Activated CD4-positive, alpha-beta T cell treated with anti-CD3 and anti-CD28 coated beads, Interleukin-2, amount 10 ng/mL, durations not matched to agents 24 days and 14 days (primary cell): ENCODE measurements around the gene SS18L1. TPM values are rescaled to one million over a fixed set of nuclear protein-coding genes. Genes with fewer than 3 reads are reported as not detected.

Source experiments
- DNase-seq: peaks from one replicate; pipeline ENCODE4 v3.0.0; 2022
- H3K27ac Mint-ChIP-seq: one replicate; pipeline ENCODE4 v1.8.0; 2022; ENCODE audit warnings: mild to moderate bottlenecking, mixed read lengths
- H3K27me3 Mint-ChIP-seq: one replicate; pipeline ENCODE4 v1.8.0; 2022; ENCODE audit warnings: mixed read lengths
- H3K36me3 Mint-ChIP-seq: one replicate; pipeline ENCODE4 v1.8.0; 2022; ENCODE audit warnings: low read depth, mild to moderate bottlenecking, mixed read lengths
- H3K4me1 Mint-ChIP-seq: one replicate; pipeline ENCODE4 v1.8.0; 2021; ENCODE audit warnings: mixed read lengths
- H3K4me3 Mint-ChIP-seq: one replicate; pipeline ENCODE4 v1.8.0; 2022; ENCODE audit warnings: mild to moderate bottlenecking, moderate library complexity, mixed read lengths
- H3K9me3 Mint-ChIP-seq: one replicate; pipeline ENCODE4 v1.8.0; 2021; ENCODE audit warnings: mixed read lengths
- intact Hi-C: fragments of 100-400 bp; cut with micrococcal nuclease; formaldehyde crosslinking; loops from one replicate; pipeline ENCODE4 v1.15.1; 2023
- total RNA-seq: library from RNA; stranded (reverse); gene quantifications from 2 replicates; pipeline ENCODE4 v1.2.3, GENCODE V29; 2022

SS18L1 gene
- total RNA-seq, 1 donor from 2014 or later, result 29.0 TPM

DNA sequence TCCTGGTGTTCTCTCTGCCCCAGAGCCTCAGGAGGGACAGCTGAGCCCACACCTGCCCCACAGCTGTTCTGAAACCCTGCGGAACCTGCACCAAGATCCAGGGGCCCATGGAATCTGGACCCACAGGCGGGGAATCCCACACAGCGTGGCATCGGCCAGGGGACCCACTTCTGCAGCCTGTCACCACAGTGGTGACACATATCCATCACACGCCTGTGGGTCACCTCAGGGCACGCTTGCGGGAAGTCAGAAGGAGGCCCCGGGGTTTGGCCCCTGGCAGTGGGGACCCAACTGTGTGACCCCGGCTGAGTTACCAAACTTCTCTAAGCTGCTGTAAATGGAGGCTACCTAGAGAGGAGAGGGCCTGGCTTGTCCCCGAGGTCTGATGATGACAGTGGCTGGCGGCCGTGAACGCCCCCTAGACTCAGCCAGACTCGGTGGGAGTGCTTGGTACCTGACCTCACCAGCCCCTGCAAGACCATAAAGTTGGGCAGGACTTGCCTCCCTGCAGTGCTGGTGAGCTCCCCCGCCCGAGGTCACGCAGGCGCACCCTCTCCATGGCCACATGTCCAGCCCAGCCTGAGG, 78.8 kb downstream of the SS18L1 start:
- Mint-ChIP-seq H3K4me1 (no peaks in the 10 kb centered on the region), H3K9me3 (no peaks in the 10 kb centered on the region), H3K4me3 (no peak overlapping the region), H3K36me3 (no peaks in the 10 kb centered on the region), H3K27me3 (peaks cover 23% of the 10 kb centered on the region), H3K27ac (no peak overlapping the region)
- DNase-seq, result no peak
- intact Hi-C loops, result no loop called here

GRCh38 chr20:62222972-62223371, 79.4 kb downstream of the SS18L1 start:
- H3K4me1 Mint-ChIP-seq, result no peaks in the 10 kb centered on the region
- no peak overlapping the region for H3K4me3 Mint-ChIP-seq
- H3K27ac Mint-ChIP-seq, result no peak overlapping the region
- no peaks in the 10 kb centered on the region for H3K36me3 Mint-ChIP-seq
- H3K9me3 Mint-ChIP-seq, result no peaks in the 10 kb centered on the region
- intact Hi-C loops, result no loop called here
- DNase-seq, result no peak
- peaks cover 21% of the 10 kb centered on the region for H3K27me3 Mint-ChIP-seq

DNA sequence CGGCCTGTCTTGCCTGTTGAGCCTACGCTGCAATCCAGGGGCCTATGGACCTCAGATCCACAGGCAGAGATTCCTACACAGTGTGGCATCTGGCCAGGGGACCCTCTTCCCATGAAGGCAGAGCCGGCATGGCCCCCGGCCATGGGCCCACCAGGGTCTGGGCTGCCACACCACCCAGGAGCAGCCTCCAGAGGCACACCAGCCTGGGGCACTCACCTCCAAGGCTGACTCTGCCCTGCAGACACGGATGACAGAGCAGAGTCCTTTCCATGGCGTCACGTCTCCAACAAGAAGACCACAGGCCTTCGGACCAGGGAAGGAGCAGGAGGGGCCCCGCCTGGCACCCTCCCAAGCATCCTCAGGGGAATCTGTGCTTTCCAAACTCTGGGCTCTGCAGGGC, 80.0 kb downstream of the SS18L1 start:
- intact Hi-C loops, result no loop called here
- H3K27ac Mint-ChIP-seq, result no peak overlapping the region
- H3K9me3 Mint-ChIP-seq, result no peaks in the 10 kb centered on the region
- H3K36me3 Mint-ChIP-seq, result no peaks in the 10 kb centered on the region
- H3K4me1 Mint-ChIP-seq, result no peaks in the 10 kb centered on the region
- DNase-seq, result no peak
- no peak overlapping the region for H3K4me3 Mint-ChIP-seq
- H3K27me3 Mint-ChIP-seq, result peaks cover 18% of the 10 kb centered on the region

DNA sequence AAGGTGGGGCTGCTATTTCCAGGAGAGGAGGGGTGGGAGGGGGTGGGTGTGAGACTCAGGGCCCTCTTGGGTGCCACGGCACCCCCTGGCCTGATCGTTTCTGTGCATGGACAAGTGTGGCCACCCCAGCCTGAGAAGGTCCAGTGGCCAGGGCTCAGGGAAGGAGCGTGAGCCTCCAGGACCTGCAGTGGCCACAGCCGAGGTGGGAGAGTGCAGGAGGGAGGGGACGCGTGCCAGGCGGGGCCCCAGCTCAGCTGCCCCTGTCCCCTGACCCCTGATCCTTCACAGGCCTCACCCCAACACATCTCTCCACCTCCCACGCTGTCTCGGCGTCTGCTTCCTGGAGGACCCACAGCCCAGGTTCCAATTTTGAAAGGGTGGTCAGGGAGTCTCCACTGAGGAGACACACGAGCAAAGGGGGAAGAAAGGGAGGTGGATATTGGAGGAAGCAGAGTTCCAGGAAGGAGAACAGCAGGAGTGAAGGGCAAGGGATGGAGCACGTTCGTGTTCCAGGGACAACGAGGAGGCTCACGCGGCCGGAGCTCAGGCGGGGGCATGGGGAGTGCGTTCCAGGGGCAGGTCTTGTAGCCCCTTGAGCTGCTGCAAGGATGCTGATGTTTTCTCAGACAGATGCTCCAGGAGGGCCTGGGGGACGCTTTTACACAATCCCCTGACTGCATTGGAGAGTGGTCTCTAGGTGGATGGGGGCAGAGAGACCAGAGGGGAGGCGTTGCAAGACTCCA, 80.7 kb downstream of the SS18L1 start:
- Mint-ChIP-seq H3K36me3 (no peaks in the 10 kb centered on the region), H3K4me1 (no peaks in the 10 kb centered on the region), H3K27me3 (peaks cover 12% of the 10 kb centered on the region), H3K4me3 (no peak overlapping the region), H3K9me3 (no peaks in the 10 kb centered on the region), H3K27ac (no peak overlapping the region)
- no peak for DNase-seq
- intact Hi-C loops, result no loop called here

GRCh38 chr20:62225026-62225425, 81.5 kb downstream of the SS18L1 start:
- no peak for DNase-seq
- no peaks in the 10 kb centered on the region for H3K36me3 Mint-ChIP-seq
- H3K4me3 Mint-ChIP-seq, result no peak overlapping the region
- H3K9me3 Mint-ChIP-seq, result no peaks in the 10 kb centered on the region
- intact Hi-C loops, result no loop called here
- H3K27ac Mint-ChIP-seq, result no peak overlapping the region
- peaks cover 11% of the 10 kb centered on the region for H3K27me3 Mint-ChIP-seq
- H3K4me1 Mint-ChIP-seq, result no peaks in the 10 kb centered on the region

GRCh38 chr20:62225820-62226635, 82.5 kb downstream of the SS18L1 start:
- DNase-seq, result no peak
- intact Hi-C loops, result no loop called here
- H3K4me1 Mint-ChIP-seq, result no peaks in the 10 kb centered on the region
- peaks cover 7% of the 10 kb centered on the region for H3K27me3 Mint-ChIP-seq
- no peaks in the 10 kb centered on the region for H3K36me3 Mint-ChIP-seq
- H3K27ac Mint-ChIP-seq, result no peak overlapping the region
- H3K9me3 Mint-ChIP-seq, result no peaks in the 10 kb centered on the region
- H3K4me3 Mint-ChIP-seq, result no peak overlapping the region

GRCh38 chr20:62226707-62227590, 83.4 kb downstream of the SS18L1 start:
- intact Hi-C loops, result no loop called here
- no peaks in the 10 kb centered on the region for H3K36me3 Mint-ChIP-seq
- no peaks in the 10 kb centered on the region for H3K4me1 Mint-ChIP-seq
- no peak overlapping the region for H3K4me3 Mint-ChIP-seq
- no peaks in the 10 kb centered on the region for H3K9me3 Mint-ChIP-seq
- H3K27ac Mint-ChIP-seq, result no peak overlapping the region
- H3K27me3 Mint-ChIP-seq, result peaks cover 3% of the 10 kb centered on the region
- no peak for DNase-seq

- no peak overlapping the region for H3K4me3 Mint-ChIP-seq
- no peak overlapping the region for H3K27ac Mint-ChIP-seq
- intact Hi-C loops, result no loop called here
- H3K36me3 Mint-ChIP-seq, result no peaks in the 10 kb centered on the region
- no peaks in the 10 kb centered on the region for H3K9me3 Mint-ChIP-seq
- no peak for DNase-seq
- no peaks in the 10 kb centered on the region for H3K4me1 Mint-ChIP-seq
- H3K27me3 Mint-ChIP-seq, result peaks cover 3% of the 10 kb centered on the region
Measured at GRCh38 chr20:62227591-62227976, 84.0 kb downstream of the SS18L1 start.

GRCh38 chr20:62227977-62228958, 84.7 kb downstream of the SS18L1 start:
- H3K27ac Mint-ChIP-seq, result no peak overlapping the region

GRCh38 chr20:62228982-62229545, 85.5 kb downstream of the SS18L1 start:
- Mint-ChIP-seq H3K27ac (no peak overlapping the region), H3K36me3 (no peaks in the 10 kb centered on the region), H3K27me3 (peaks cover 3% of the 10 kb centered on the region), H3K4me1 (no peaks in the 10 kb centered on the region), H3K4me3 (no peak overlapping the region), H3K9me3 (no peaks in the 10 kb centered on the region)
- DNase-seq, result no peak
- intact Hi-C loops, result no loop called here

More at GRCh38 chr20:62227977-62228958, 84.7 kb downstream of the SS18L1 start:
- Mint-ChIP-seq H3K36me3 (no peaks in the 10 kb centered on the region), H3K9me3 (no peaks in the 10 kb centered on the region), H3K4me3 (no peak overlapping the region), H3K4me1 (no peaks in the 10 kb centered on the region), H3K27me3 (peaks cover 3% of the 10 kb centered on the region)
- DNase-seq, result no peak
- intact Hi-C loops, result no loop called here

DNA sequence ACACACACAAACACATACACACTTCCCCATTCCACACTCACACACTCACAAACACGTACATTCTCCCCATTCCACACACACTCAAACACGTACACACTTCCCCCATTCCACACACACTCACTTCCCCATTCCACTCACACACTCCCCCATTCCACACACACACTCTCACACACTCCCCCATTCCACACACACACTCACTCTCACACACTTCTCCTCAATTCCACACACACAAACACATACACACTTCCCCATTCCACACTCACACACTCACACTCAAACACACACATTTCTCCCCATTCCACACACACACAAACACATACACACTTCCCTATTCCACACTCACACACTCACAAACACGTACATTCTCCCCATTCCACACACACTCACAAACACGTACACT, 86.1 kb downstream of the SS18L1 start:
- no peak for DNase-seq
- Mint-ChIP-seq H3K4me3 (no peak overlapping the region), H3K27me3 (peaks cover 2% of the 10 kb centered on the region), H3K4me1 (no peaks in the 10 kb centered on the region), H3K9me3 (no peaks in the 10 kb centered on the region), H3K27ac (no peak overlapping the region), H3K36me3 (no peaks in the 10 kb centered on the region)
- intact Hi-C loops, result no loop called here

DNA sequence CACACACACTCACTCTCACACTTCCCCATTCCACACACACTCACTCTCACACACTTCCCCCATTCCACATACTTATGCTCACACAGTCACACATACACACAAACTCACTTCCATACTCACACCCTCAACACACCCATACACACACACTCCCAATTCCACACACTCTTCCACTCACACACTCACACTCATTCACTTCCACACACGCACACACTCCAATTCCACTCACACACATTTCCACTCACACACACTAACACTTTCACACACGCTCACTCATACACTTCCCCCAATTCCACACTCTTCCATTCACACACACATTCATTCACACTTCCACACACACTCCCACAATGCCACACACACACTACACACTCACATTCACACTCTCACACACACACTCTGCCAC, 86.7 kb downstream of the SS18L1 start:
- no peaks in the 10 kb centered on the region for H3K4me1 Mint-ChIP-seq
- H3K36me3 Mint-ChIP-seq, result no peaks in the 10 kb centered on the region
- no peaks in the 10 kb centered on the region for H3K27me3 Mint-ChIP-seq
- intact Hi-C loops, result no loop called here
- H3K4me3 Mint-ChIP-seq, result no peak overlapping the region
- H3K9me3 Mint-ChIP-seq, result no peaks in the 10 kb centered on the region
- no peak for DNase-seq
- no peak overlapping the region for H3K27ac Mint-ChIP-seq
